Measurements from ENCODE around the gene AMTN. TPM values are rescaled to one million over a fixed set of nuclear protein-coding genes. Genes with fewer than 3 reads are reported as not detected.
"Not testable (repeated sequence)": the region's sequence is repeated elsewhere in the genome, so short reads cannot be mapped to it uniquely, and the experiment has no call there.

AMTN gene
- not detected for total RNA-seq

DNA sequence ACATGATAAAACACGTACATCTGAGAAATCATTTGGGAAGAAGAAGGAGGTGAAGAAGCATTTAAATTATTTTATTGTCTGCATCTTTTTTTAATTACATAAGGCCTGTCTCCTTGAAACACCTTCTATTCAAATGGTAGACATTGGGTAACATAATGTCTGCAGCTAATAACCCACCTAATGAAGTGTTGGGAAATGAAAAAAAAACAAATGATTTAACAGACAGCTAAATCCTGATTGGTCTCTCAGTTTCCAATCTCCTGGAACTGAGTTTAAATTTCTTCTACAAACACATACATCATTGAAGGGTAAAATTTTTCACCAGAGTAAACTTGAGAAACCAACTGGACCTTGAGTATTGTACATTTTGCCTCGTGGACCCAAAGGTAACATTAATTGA, at the start of gene AMTN:
Gene AMTN, plus strand, starts transcription at position 301 of the 400 bp plus-strand sequence. CDS start 209 bp downstream, outside the sequence.
- intact Hi-C loops (cut with DNase I; ENCODE audit: low total_unique reads), result loop anchor here (5.0 kb wide), 1 partner anchor 634 kb away; no protein-coding TSS in a partner anchor
- Histone ChIP-seq H3K27me3 (no peaks in the 10 kb centered on the region), H3K36me3 (no peaks in the 10 kb centered on the region), H3K9me3 (no peaks in the 10 kb centered on the region), H3K27ac (no peak within 1 kb of the TSS), H3K4me1 (no peaks in the 10 kb centered on the region), H3K4me3 (no peak within 1 kb of the TSS)
- no peak for DNase-seq (ENCODE audit: low spot score in 2 of 2)
- TF ChIP-seq POLR2A (IDR thresholded peaks at IDR 0.05), result no peak
- TF ChIP-seq CTCF (IDR thresholded peaks at IDR 0.05), result no peak
- TF ChIP-seq POLR2AphosphoS5 (IDR thresholded peaks at IDR 0.05), result no peak

DNA sequence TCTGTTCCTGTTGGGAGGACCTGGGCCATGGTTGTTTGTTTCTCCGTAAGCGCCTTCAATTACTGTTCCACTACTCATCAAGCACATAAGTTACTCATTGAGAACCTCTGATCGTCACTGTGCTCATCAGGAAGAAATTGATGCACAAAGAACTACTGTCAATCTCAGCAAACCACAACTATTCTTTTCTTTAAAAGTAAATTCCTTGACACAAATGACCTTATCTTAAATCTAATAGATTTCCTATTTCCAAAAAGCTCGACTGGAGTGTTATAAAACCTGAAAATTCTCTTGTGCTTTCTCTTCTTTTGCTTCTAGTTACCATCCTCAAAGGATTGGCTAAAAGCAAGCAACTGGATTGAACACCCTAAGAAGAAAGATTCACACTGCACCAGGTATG, 46.5 kb upstream of the AMTN start, which contains the start of gene MUC7:
Gene MUC7, plus strand, starts transcription at position 301 of the 400 bp plus-strand sequence. CDS start 1,825 bp downstream, outside the sequence.
- DNase-seq (ENCODE audit: low spot score in 2 of 2), result no peak
- H3K27ac ChIP-seq, result no peak within 1 kb of the TSS
- no peaks in the 10 kb centered on the region for H3K9me3 ChIP-seq
- no peak within 1 kb of the TSS for H3K4me3 ChIP-seq
- intact Hi-C loops (cut with DNase I; ENCODE audit: low total_unique reads), result no loop called here
- no peaks in the 10 kb centered on the region for H3K36me3 ChIP-seq
- H3K4me1 ChIP-seq, result no peaks in the 10 kb centered on the region
- no peaks in the 10 kb centered on the region for H3K27me3 ChIP-seq
- TF ChIP-seq POLR2A (IDR thresholded peaks at IDR 0.05) (no peak), POLR2AphosphoS5 (IDR thresholded peaks at IDR 0.05) (no peak), CTCF (IDR thresholded peaks at IDR 0.05) (no peak)

GRCh38 chr4:70473679-70474078, 44.7 kb upstream of the AMTN start:
- no peaks in the 10 kb centered on the region for H3K36me3 ChIP-seq
- no peaks in the 10 kb centered on the region for H3K9me3 ChIP-seq
- no peaks in the 10 kb centered on the region for H3K4me1 ChIP-seq
- no peak overlapping the region for H3K27ac ChIP-seq
- TF ChIP-seq POLR2A (IDR thresholded peaks at IDR 0.05), result no peak
- TF ChIP-seq CTCF (IDR thresholded peaks at IDR 0.05), result no peak
- no peak for TF ChIP-seq POLR2AphosphoS5 (IDR thresholded peaks at IDR 0.05)
- H3K4me3 ChIP-seq, result no peak overlapping the region
- intact Hi-C loops (cut with DNase I; ENCODE audit: low total_unique reads), result no loop called here
- H3K27me3 ChIP-seq, result no peaks in the 10 kb centered on the region
- DNase-seq (ENCODE audit: low spot score in 2 of 2), result no peak

- H3K27me3 ChIP-seq, result no peaks in the 10 kb centered on the region
- H3K27ac ChIP-seq, result no peak overlapping the region
- H3K9me3 ChIP-seq, result no peaks in the 10 kb centered on the region
- TF ChIP-seq POLR2A (IDR thresholded peaks at IDR 0.05), result no peak
- no peak for TF ChIP-seq CTCF (IDR thresholded peaks at IDR 0.05)
- TF ChIP-seq POLR2AphosphoS5 (IDR thresholded peaks at IDR 0.05), result no peak
- no peak overlapping the region for H3K4me3 ChIP-seq
- no peak for DNase-seq (ENCODE audit: low spot score in 2 of 2)
- intact Hi-C loops (cut with DNase I; ENCODE audit: low total_unique reads), result no loop called here
- H3K36me3 ChIP-seq, result no peaks in the 10 kb centered on the region
- no peaks in the 10 kb centered on the region for H3K4me1 ChIP-seq
These were observed 29.6 kb upstream of the AMTN start for GRCh38 chr4:70488748-70489147.

- intact Hi-C loops (cut with DNase I; ENCODE audit: low total_unique reads), result no loop called here
- Histone ChIP-seq H3K36me3 (no peaks in the 10 kb centered on the region), H3K9me3 (no peaks in the 10 kb centered on the region), H3K4me1 (no peaks in the 10 kb centered on the region), H3K27me3 (no peaks in the 10 kb centered on the region), H3K4me3 (no peak overlapping the region), H3K27ac (no peak overlapping the region)
- TF ChIP-seq CTCF (IDR thresholded peaks at IDR 0.05) (no peak), POLR2A (IDR thresholded peaks at IDR 0.05) (no peak), POLR2AphosphoS5 (IDR thresholded peaks at IDR 0.05) (no peak)
- no peak for DNase-seq (ENCODE audit: low spot score in 2 of 2)
These were observed 22.1 kb upstream of the AMTN start for GRCh38 chr4:70496231-70496630.

DNA sequence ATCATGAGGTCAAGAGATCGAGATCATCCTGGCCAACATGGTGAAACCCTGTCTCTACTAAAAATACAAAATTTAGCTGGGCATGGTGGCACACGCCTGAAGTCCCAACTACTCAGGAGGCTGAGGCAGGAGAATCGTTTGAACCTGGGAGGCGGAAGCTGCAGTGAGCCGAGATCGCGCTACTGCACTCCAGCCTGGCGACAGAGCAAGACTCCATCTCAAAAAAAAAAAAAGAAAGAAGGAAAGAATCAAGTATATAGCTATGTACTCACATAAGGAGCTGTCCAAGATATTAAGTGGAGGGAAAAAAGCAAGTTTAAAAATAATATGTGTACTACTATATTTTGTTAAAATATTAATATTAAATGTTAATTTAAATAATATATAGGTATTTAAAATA, 16.5 kb upstream of the AMTN start:
- H3K4me3 ChIP-seq; H3K9me3 ChIP-seq; intact Hi-C loops (cut with DNase I; ENCODE audit: low total_unique reads); H3K4me1 ChIP-seq; H3K36me3 ChIP-seq; H3K27ac ChIP-seq; H3K27me3 ChIP-seq; DNase-seq (ENCODE audit: low spot score in 2 of 2): not testable (repeated sequence)

Data from breast epithelium (tissue), 4 donors.